Vagina (tissue), 2 donors: ENCODE data around the gene C17orf113. TPM values are rescaled to one million over a fixed set of nuclear protein-coding genes. Genes with fewer than 3 reads are reported as not detected.

Experiments
- DNase-seq, 2 donors: peaks; one replicate each; pipeline ENCODE4 v3.0.0-alpha.2; 2017; ENCODE audit errors: extremely low spot score in 2 of 2
- H3K27ac ChIP-seq: fragments of 200-600 bp; sonication (generic); one replicate; pipeline ENCODE4 v1.5.1; 2019
- H3K27me3 ChIP-seq: fragments of 200-600 bp; sonication (generic); one replicate; pipeline ENCODE4 v1.5.1; 2019
- H3K36me3 ChIP-seq, 2 donors: fragments of 200-600 bp; sonication (generic); one replicate each; pipeline ENCODE4 v1.5.1; 2017 to 2019
- H3K4me1 ChIP-seq: fragments of 200-600 bp; sonication (generic); one replicate; pipeline ENCODE4 v1.5.1; 2019
- H3K4me3 ChIP-seq, 2 donors: fragments of 200-600 bp; sonication (generic); 1 replicate in 1 of 2; 2 replicates in 1 of 2; pipeline ENCODE4 v1.5.1; 2016 to 2019
- H3K9me3 ChIP-seq: fragments of 200-600 bp; sonication (generic); one replicate; pipeline ENCODE4 v1.5.1; 2019
- POLR2A ChIP-seq, 2 donors: fragments of 450-650 bp; IDR thresholded peaks; one replicate each; pipeline ENCODE4 v1.6.1; 2017; ENCODE audit warnings: antibody characterized with exemption in 2 of 2, mild to moderate bottlenecking in 2 of 2, moderate library complexity in 2 of 2
- POLR2AphosphoS5 ChIP-seq, 2 donors: sonication (generic); formaldehyde crosslinking; IDR thresholded peaks; one replicate each; pipeline ENCODE4 v1.9.0; 2017; ENCODE audit warnings: antibody characterized with exemption in 2 of 2, mild to moderate bottlenecking in 2 of 2, low read depth in 1 of 2; ENCODE audit not compliant: insufficient read depth in 1 of 2
- intact Hi-C: fragments of 100-400 bp; cut with DNase I; formaldehyde crosslinking; loops from one replicate; pipeline ENCODE4 v1.15.1; 2023
- total RNA-seq: library from RNA; depleted of rRNA; stranded (reverse); fragments of >200 nt; gene quantifications from one replicate; pipeline ENCODE4 v1.2.3, GENCODE V29; 2016
- TF ChIP-seq, protein P1 (sequence below), 3 experiments: fragments of 450-650 bp in 2 of 3; fragments of 200-600 bp in 1 of 3; sonication (generic) in 1 of 3; IDR thresholded peaks; one replicate each; pipeline ENCODE4 v1.5.1; 2017 to 2019; ENCODE audit warnings: antibody characterized with exemption in 3 of 3, mild to moderate bottlenecking in 2 of 3, moderate library complexity in 2 of 3

C17orf113 gene
- total RNA-seq, 1 donor from 2014 or later, result 0.49 TPM

DNA sequence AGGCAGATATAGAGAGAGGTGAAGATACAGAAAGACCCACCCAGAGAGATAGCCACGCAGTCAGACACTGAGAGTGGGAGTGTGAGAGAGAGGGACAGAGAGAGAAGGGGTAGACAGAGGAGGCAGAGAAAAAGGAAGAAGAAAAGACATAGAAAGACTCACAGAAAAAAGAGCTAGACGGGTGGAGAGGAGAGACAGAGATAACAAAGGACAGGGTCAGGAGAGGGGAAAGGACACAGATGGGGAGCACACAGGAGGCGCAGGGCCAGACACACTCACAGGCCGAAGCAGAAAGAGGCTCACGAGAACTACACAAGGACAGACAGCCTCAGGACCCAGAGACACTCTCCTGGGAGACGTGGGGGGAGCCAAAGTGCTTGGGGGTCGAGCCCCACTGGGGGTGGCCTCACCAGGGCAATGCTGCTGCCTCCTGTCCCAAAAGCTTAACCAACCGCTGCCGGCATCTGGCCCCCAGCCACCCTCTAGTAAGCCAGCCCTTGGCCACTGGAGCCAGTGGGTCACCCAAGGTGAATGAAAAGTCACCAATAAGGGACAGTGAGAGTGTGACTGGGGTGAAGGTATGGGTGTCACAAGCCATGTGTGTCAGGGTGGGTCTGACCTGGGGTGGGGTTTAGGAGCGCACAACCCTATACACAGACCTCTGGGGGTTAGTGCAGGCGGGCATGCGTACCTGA is 44.1 kb upstream of the C17orf113 start:
- TF ChIP-seq, protein P1, sequence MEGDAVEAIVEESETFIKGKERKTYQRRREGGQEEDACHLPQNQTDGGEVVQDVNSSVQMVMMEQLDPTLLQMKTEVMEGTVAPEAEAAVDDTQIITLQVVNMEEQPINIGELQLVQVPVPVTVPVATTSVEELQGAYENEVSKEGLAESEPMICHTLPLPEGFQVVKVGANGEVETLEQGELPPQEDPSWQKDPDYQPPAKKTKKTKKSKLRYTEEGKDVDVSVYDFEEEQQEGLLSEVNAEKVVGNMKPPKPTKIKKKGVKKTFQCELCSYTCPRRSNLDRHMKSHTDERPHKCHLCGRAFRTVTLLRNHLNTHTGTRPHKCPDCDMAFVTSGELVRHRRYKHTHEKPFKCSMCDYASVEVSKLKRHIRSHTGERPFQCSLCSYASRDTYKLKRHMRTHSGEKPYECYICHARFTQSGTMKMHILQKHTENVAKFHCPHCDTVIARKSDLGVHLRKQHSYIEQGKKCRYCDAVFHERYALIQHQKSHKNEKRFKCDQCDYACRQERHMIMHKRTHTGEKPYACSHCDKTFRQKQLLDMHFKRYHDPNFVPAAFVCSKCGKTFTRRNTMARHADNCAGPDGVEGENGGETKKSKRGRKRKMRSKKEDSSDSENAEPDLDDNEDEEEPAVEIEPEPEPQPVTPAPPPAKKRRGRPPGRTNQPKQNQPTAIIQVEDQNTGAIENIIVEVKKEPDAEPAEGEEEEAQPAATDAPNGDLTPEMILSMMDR (IDR thresholded peaks at IDR 0.05), result no peak
- no peak for TF ChIP-seq POLR2A (IDR thresholded peaks at IDR 0.05)
- no peak for TF ChIP-seq POLR2AphosphoS5 (IDR thresholded peaks at IDR 0.05; ENCODE audit: insufficient read depth in 1 of 2, low read depth in 1 of 2)
- H3K27me3 ChIP-seq, result no peaks in the 10 kb centered on the region
- H3K4me3 ChIP-seq, result no peak overlapping the region
- intact Hi-C loops, result no loop called here
- H3K9me3 ChIP-seq, result no peaks in the 10 kb centered on the region
- H3K27ac ChIP-seq, result no peak overlapping the region
- DNase-seq, result no peak
- peaks cover 12% of the 10 kb centered on the region for H3K4me1 ChIP-seq
- H3K36me3 ChIP-seq, result no peaks in the 10 kb centered on the region

DNA sequence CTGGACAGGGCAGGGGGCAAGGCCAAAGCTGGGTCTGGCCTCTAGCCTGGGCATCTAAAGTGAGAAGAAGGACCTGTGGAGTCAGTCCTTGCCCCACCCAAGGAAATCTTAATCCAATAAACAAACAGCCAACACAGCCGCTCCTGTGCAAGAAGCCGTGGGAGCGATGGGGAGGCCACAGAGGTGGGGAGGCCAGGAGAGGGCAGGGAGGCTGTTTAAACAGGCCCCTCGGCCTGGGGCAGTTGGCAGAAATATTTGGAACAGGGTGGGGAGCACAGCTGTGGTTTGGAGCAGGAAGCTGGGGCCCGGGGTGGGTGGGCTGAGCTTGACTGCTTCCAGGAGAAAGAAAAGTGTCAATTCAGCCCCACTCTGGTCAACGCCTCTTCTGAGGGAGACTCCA is 42.5 kb upstream of the C17orf113 start:
- no peak for DNase-seq
- Histone ChIP-seq H3K27ac (no peak overlapping the region), H3K9me3 (no peaks in the 10 kb centered on the region), H3K4me1 (peaks cover 5% of the 10 kb centered on the region), H3K4me3 (no peak overlapping the region), H3K36me3 (no peaks in the 10 kb centered on the region), H3K27me3 (no peaks in the 10 kb centered on the region)
- intact Hi-C loops, result no loop called here
- TF ChIP-seq POLR2AphosphoS5 (IDR thresholded peaks at IDR 0.05; ENCODE audit: insufficient read depth in 1 of 2, low read depth in 1 of 2) (no peak), POLR2A (IDR thresholded peaks at IDR 0.05) (no peak)
- TF ChIP-seq, protein P1 (IDR thresholded peaks at IDR 0.05), result no peak

DNA sequence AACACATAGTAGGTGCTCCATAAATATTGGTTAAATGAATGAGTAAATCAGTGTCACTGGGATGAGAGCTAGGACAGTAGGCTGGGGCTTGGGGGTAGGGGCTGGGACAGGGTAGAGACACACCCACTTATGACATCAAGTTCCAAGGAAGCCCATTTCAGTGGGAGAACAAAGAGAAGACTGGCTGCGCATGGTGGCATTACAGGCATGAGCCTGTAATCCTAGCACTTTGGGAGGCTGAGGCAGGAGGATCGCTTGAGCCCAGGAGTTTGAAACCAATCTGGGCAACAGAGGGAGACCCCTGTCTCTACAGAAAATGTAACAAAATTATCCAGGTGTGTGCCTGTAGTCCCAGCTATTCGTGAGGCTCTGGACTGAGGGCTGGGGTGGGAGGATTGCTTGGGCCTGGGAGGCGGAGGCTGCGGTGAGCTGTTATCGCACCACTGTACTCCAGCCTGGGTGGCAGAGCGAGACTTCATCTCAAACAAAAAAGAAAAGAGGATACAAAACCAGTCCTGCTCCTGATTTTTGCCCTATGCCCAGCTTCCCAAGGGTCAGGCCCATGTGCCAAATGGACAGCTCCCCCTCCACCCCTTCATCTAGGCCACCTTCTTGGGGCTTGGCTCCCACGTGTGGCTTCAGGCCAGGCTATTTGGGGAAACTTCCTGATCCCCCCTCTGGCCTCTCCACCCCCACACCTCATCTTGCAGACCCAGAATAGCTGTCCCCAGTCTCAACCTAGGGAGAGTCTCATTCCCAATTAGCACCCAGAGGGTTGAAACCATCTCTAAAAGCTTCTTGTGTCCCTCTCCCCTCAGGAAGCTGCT is 40.8 kb upstream of the C17orf113 start:
- Histone ChIP-seq H3K36me3 (no peaks in the 10 kb centered on the region), H3K9me3 (no peaks in the 10 kb centered on the region), H3K4me3 (no peak overlapping the region), H3K27me3 (no peaks in the 10 kb centered on the region), H3K27ac (no peak overlapping the region), H3K4me1 (no peaks in the 10 kb centered on the region)
- TF ChIP-seq, protein P1 (IDR thresholded peaks at IDR 0.05), result no peak
- TF ChIP-seq POLR2AphosphoS5 (IDR thresholded peaks at IDR 0.05; ENCODE audit: insufficient read depth in 1 of 2, low read depth in 1 of 2), result no peak
- no peak for TF ChIP-seq POLR2A (IDR thresholded peaks at IDR 0.05)
- DNase-seq, result no peak
- intact Hi-C loops, result no loop called here

DNA sequence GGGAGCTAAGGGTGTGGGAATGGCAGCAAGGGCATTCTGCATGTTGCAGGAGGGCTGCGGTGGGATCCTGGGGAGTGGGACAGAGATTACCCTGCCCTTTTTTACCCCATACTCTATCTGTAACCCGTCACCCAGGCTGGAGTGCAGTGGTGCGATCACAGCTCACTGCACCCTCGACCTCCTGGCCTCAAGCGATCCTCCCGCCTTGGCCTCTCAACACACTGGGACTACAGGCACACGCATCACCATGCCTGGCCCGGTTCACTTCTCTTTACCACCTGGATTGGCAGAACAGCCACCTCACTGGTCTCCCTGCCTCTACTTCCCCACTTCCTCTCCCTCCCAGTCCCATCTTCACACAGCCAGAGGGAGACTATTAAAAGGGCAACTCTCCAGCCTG is 38.3 kb upstream of the C17orf113 start:
- DNase-seq, result no peak
- no peak overlapping the region for H3K27ac ChIP-seq
- intact Hi-C loops, result no loop called here
- H3K9me3 ChIP-seq, result no peaks in the 10 kb centered on the region
- H3K27me3 ChIP-seq, result no peaks in the 10 kb centered on the region
- TF ChIP-seq, protein P1 (IDR thresholded peaks at IDR 0.05), result no peak
- TF ChIP-seq POLR2AphosphoS5 (IDR thresholded peaks at IDR 0.05; ENCODE audit: insufficient read depth in 1 of 2, low read depth in 1 of 2), result no peak
- no peak for TF ChIP-seq POLR2A (IDR thresholded peaks at IDR 0.05)
- no peak overlapping the region for H3K4me3 ChIP-seq
- no peaks in the 10 kb centered on the region for H3K36me3 ChIP-seq
- no peaks in the 10 kb centered on the region for H3K4me1 ChIP-seq
